K562 (cell line): ENCODE results near the gene GMNN. TPM values are rescaled to one million over a fixed set of nuclear protein-coding genes. Genes with fewer than 3 reads are reported as not detected.
A peak's percentile ranks its signal among the peaks of the same experiment; 100 is the strongest.

Experiments used
- ATAC-seq: fragments of 200-7000 bp; cut with Tn5 transposase; 3 replicates; pipeline ENCODE4 v1.9.1; 2020; ENCODE audit warnings: moderate library complexity
- BruUV-seq: library from RNA; stranded (reverse); fragments of 400-500 nt; replicated peaks from 2 replicates; lab custom pipeline; 2021; lab: Mats Ljungman, UMichigan
- CTCF ChIA-PET: fragments of 300-600 bp; formaldehyde crosslinking; extraction: SDS; loops from one replicate; lab custom pipeline; 2021; ENCODE audit warnings: low intra/inter-chr PET ratio; lab: Yijun Ruan, JAX
- POLR2A ChIA-PET: fragments of 300-600, 350-650 bp; sonication (Branson Sonifier 250); formaldehyde crosslinking; extraction: SDS; loops from one replicate; lab custom pipeline; 2021; ENCODE audit warnings: antibody characterized with exemption, inconsistent platforms; lab: Yijun Ruan, JAX
- DNase-seq, 4 experiments: peaks; one replicate each; pipeline versions ENCODE4 v3.0.0 to v3.0.0-alpha.2; 2011 to 2018; ENCODE audit warnings: low spot score in 3 of 4, mixed read lengths in 3 of 4; ENCODE audit errors: extremely low read depth in 1 of 4
- FAIRE-seq: peaks from 2 replicates; lab custom pipeline; 2011; peaks lifted over from hg19 to GRCh38; lab: Jason Lieb, UNC
- H2AFZ ChIP-seq: 2 replicates; pipeline ENCODE4 v1.6.0; 2011; ENCODE audit warnings: low read depth, low read length, control low read depth, inconsistent platforms
- H3K27ac ChIP-seq: fragments of 200-600 bp; 3 replicates; pipeline ENCODE4 v1.8.0; 2011; ENCODE audit warnings: low read depth, mild to moderate bottlenecking, control low read depth, inconsistent platforms, low read length, moderate library complexity, mixed read lengths; ENCODE audit errors: extremely low read depth
- H3K27me3 ChIP-seq, 2 experiments: fragments of 300-600 bp in 1 of 2; 2 replicates in 1 of 2; 3 replicates in 1 of 2; pipeline versions ENCODE4 v1.6.0 to v1.8.0; 2011; ENCODE audit warnings: inconsistent platforms in 2 of 2, low read length in 2 of 2, mild to moderate bottlenecking in 1 of 2, mixed read lengths in 1 of 2, moderate library complexity in 1 of 2; ENCODE audit not compliant: control insufficient read depth in 2 of 2, insufficient read depth in 2 of 2
- H3K36me3 ChIP-seq: fragments of 300-600 bp; 3 replicates; pipeline ENCODE4 v1.8.0; 2011; ENCODE audit warnings: mild to moderate bottlenecking, low read length, inconsistent platforms; ENCODE audit not compliant: control insufficient read depth, insufficient read depth
- H3K4me1 ChIP-seq, 2 experiments: fragments of 200-600 bp in 1 of 2; replicated peaks in 1 of 2; 2 replicates in 1 of 2; 3 replicates in 1 of 2; pipeline versions ENCODE4 v1.5.1 to v1.8.0; 2011; ENCODE audit warnings: inconsistent platforms in 2 of 2, low read length in 2 of 2, mild to moderate bottlenecking in 1 of 2, mixed read lengths in 1 of 2, moderate library complexity in 1 of 2; ENCODE audit not compliant: control insufficient read depth in 2 of 2, insufficient read depth in 2 of 2
- H3K4me2 ChIP-seq: 2 replicates; pipeline ENCODE4 v1.6.1; 2011; ENCODE audit warnings: low read length, control low read depth, inconsistent platforms, mixed read lengths; ENCODE audit not compliant: insufficient read depth
- H3K4me3 ChIP-seq: fragments of 200-600 bp; sonication (generic), shearing (Covaris generic); 2 replicates; pipeline ENCODE4 v1.5.1; 2016; ENCODE audit warnings: control low read depth, inconsistent platforms
- H3K79me2 ChIP-seq: fragments of 200-600 bp; 3 replicates; pipeline ENCODE4 v1.8.0; 2011; ENCODE audit warnings: low read length, inconsistent platforms; ENCODE audit not compliant: control insufficient read depth, insufficient read depth
- H3K9ac ChIP-seq, 2 experiments: 2 replicates each; pipeline versions ENCODE4 v1.6.0 to v1.6.1; 2011; ENCODE audit warnings: low read depth in 2 of 2, low read length in 2 of 2, control low read depth in 1 of 2, inconsistent platforms in 1 of 2, mild to moderate bottlenecking in 1 of 2, mixed read lengths in 1 of 2; ENCODE audit not compliant: insufficient read depth in 1 of 2
- H3K9me1 ChIP-seq: one replicate; pipeline ENCODE4 v1.6.0; 2011; ENCODE audit warnings: inconsistent platforms, mild to moderate bottlenecking, low read length, moderate library complexity; ENCODE audit not compliant: control insufficient read depth, insufficient read depth
- H3K9me3 ChIP-seq: replicated peaks from 2 replicates; pipeline ENCODE4 v1.5.1; 2011; ENCODE audit warnings: low read depth, low read length, inconsistent platforms; ENCODE audit not compliant: control insufficient read depth, insufficient read depth
- H4K20me1 ChIP-seq: replicated peaks from 2 replicates; pipeline ENCODE4 v1.6.1; 2011; ENCODE audit warnings: low read length, inconsistent platforms, mixed read lengths; ENCODE audit not compliant: control insufficient read depth, insufficient read depth
- CTCF ChIP-seq, 3 experiments: IDR thresholded peaks in 2 of 3; conservative IDR thresholded peaks in 1 of 3; 2 replicates each; pipeline ENCODE4 v1.5.1; 2011 to 2012; ENCODE audit warnings: low read length in 3 of 3, mild to moderate bottlenecking in 3 of 3, control low read depth in 2 of 3, improper control_type of control experiment in 1 of 3, inconsistent platforms in 1 of 3, low read depth in 1 of 3, mixed read lengths in 1 of 3, moderate library complexity in 1 of 3; ENCODE audit not compliant: insufficient read depth in 2 of 3
- ZNF699 ChIP-seq: fragments of 250-450 bp; sonication (Bioruptor Pico); IDR thresholded peaks from 2 replicates; pipeline ENCODE4 v1.8.0; 2021; ENCODE audit warnings: mild to moderate bottlenecking, moderate library complexity; ENCODE audit not compliant: insufficient replicate concordance
- WGBS: fragments of 100-300 bp; shearing (Covaris generic); methylation state at CpG from one replicate; pipeline ENCODE4 v1.1.6; 2016; ENCODE audit warnings: low coverage, mixed read lengths; ENCODE audit not compliant: insufficient coverage; ENCODE audit errors: missing lambda C conversion rate; 5-methylcytosine and 5-hydroxymethylcytosine counted together
- in situ Hi-C: fragments of 300-500 bp; cut with MboI; formaldehyde crosslinking; loops from 4 replicates; pipeline ENCODE4 v1.15.0; 2018; ENCODE audit warnings: inconsistent platforms, mixed read lengths
- intact Hi-C: fragments of 100-400 bp; cut with micrococcal nuclease; formaldehyde crosslinking; loops from 2 replicates; pipeline ENCODE4 v1.14.2; 2022
- polyA plus RNA-seq, 8 experiments: library from polyadenylated mRNA; depleted of rRNA in 4 of 8; stranded (reverse) in 5 of 8; unstranded in 3 of 8; fragments of >200 nt; fragmentation: Nextera tagmentation in 2 of 8; fragmentation: Illumina TruSeq in 1 of 8; extraction: Ambion mirVana in 2 of 8; extraction: Trizol in 1 of 8; gene quantifications; 2 replicates each; pipeline versions ENCODE4 v1.2.1 to v1.2.3, GENCODE V29; 2011 to 2014; ENCODE audit warnings: inconsistent platforms in 1 of 8, missing spikeins in 1 of 8
- total RNA-seq, 7 experiments: library from RNA; depleted of rRNA in 6 of 7; stranded (reverse); fragments of >200 nt in 6 of 7; fragmentation: Illumina TruSeq in 2 of 7; extraction: Trizol in 2 of 7; gene quantifications; 2 replicates each; pipeline versions ENCODE4 v1.2.1 to v1.2.3, GENCODE V29; 2011 to 2021; ENCODE audit warnings: low replicate concordance in 1 of 7

Gene GMNN
- total and polyA plus RNA-seq, 9 of the 15 experiments (the other 6 are each of a cell fraction or from before 2014, with no cell fraction given) = 144 to 370 (median 210) TPM

GRCh38 chr6:24829657-24830056 is 54.9 kb downstream of the GMNN start:
- POLR2A ChIA-PET = interaction anchor here (0.8 kb wide), 1 partner anchor 248 kb away, joined by 3 read pairs; no protein-coding TSS in a partner anchor
- no peaks in the 10 kb centered on the region for H3K9me3 ChIP-seq
- H3K9me1 ChIP-seq = no peaks in the 10 kb centered on the region
- H4K20me1 ChIP-seq = no peaks in the 10 kb centered on the region
- no peak overlapping the region for H3K27ac ChIP-seq
- no TSS peak for BruUV-seq
- TF ChIP-seq CTCF (IDR thresholded peaks at IDR 0.05 in 2 of 3, conservative IDR thresholded peaks at IDR 0.05 in 1 of 3; ENCODE audit: insufficient read depth in 2 of 3, low read depth in 1 of 3, low read length in 3 of 3) = peak in 2 of 3 experiments; percentile 13 to 22; a peak in 2 of 6 replicates
- no peak for TF ChIP-seq ZNF699 (CRISPR knock-in tag)
- CTCF ChIA-PET = no interaction called here
- H3K36me3 ChIP-seq = no peaks in the 10 kb centered on the region
- H3K27me3 ChIP-seq = peaks cover 9 to 25% of the 10 kb centered on the region in 2 experiments
- no peak overlapping the region for H3K9ac ChIP-seq
- no peaks in the 10 kb centered on the region for H3K4me1 ChIP-seq
- in situ Hi-C loops (no loop called here), intact Hi-C loops (no loop called here)
- H3K4me2 ChIP-seq = no peak overlapping the region
- WGBS = 5% methylated on average over 3 of the region's 3 CpGs
- DNase-seq = peak in 1 of 4 experiments; percentile 15
- H2AFZ ChIP-seq = no peak overlapping the region; the same call in 1 of the 2 replicates
- H3K79me2 ChIP-seq = no peaks in the 10 kb centered on the region
- no peak overlapping the region for H3K4me3 ChIP-seq
- peak; percentile 73 for ATAC-seq
- no peak for FAIRE-seq
